ENCODE measurements around the gene ZFHX3.

DNA sequence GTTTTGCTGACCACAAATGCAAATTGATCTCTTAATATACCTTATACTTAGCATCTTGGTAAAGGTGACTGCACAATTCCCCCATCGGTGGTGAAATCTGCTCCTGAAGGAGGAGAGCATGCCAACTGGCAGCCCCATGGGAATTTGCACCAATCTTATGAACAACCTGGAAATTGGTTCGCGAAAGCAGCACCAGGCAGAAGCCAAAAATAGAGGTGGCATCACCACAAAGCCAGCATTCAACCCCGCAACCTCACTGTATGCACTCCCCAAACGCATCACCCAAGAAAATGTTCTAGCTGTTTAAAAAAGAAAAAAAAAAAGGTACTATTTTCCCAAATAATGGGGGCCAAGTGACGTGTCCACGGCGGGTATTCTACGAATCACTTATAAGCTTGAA is 213.4 kb downstream of the ZFHX3 start:
- TF ChIP-seq POLR2AphosphoS5 (IDR thresholded peaks at IDR 0.05; ENCODE audit: low read depth, low read length), result no peak
- TF ChIP-seq, protein P1, sequence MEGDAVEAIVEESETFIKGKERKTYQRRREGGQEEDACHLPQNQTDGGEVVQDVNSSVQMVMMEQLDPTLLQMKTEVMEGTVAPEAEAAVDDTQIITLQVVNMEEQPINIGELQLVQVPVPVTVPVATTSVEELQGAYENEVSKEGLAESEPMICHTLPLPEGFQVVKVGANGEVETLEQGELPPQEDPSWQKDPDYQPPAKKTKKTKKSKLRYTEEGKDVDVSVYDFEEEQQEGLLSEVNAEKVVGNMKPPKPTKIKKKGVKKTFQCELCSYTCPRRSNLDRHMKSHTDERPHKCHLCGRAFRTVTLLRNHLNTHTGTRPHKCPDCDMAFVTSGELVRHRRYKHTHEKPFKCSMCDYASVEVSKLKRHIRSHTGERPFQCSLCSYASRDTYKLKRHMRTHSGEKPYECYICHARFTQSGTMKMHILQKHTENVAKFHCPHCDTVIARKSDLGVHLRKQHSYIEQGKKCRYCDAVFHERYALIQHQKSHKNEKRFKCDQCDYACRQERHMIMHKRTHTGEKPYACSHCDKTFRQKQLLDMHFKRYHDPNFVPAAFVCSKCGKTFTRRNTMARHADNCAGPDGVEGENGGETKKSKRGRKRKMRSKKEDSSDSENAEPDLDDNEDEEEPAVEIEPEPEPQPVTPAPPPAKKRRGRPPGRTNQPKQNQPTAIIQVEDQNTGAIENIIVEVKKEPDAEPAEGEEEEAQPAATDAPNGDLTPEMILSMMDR (IDR thresholded peaks at IDR 0.05; ENCODE audit: control extremely low read depth in 1 of 3, insufficient read depth in 1 of 3, low read depth in 1 of 3, low read length in 3 of 3), result no peak
- TF ChIP-seq RAD21 (IDR thresholded peaks at IDR 0.05 in 1 of 2, conservative IDR thresholded peaks at IDR 0.05 in 1 of 2; ENCODE audit: low read depth in 2 of 2, low read length in 2 of 2), result no peak
- no peak for TF ChIP-seq SP1 (IDR thresholded peaks at IDR 0.05; ENCODE audit: low read depth, low read length)
- TF ChIP-seq GABPA (IDR thresholded peaks at IDR 0.05; ENCODE audit: borderline replicate concordance, insufficient read depth, low read length), result no peak
- TF ChIP-seq CHD2 (IDR thresholded peaks at IDR 0.05; ENCODE audit: low read length), result no peak
- TF ChIP-seq, protein P2, sequence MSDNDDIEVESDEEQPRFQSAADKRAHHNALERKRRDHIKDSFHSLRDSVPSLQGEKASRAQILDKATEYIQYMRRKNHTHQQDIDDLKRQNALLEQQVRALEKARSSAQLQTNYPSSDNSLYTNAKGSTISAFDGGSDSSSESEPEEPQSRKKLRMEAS (IDR thresholded peaks at IDR 0.05), result no peak
- TF ChIP-seq JUND (IDR thresholded peaks at IDR 0.05; ENCODE audit: low read length), result no peak
- TF ChIP-seq POLR2A (IDR thresholded peaks at IDR 0.05; ENCODE audit: control extremely low read depth in 1 of 2, low read depth in 2 of 2, low read length in 2 of 2), result no peak
- TF ChIP-seq HDAC6 (IDR thresholded peaks at IDR 0.05; ENCODE audit: low read depth, low read length), result no peak
- no peak for TF ChIP-seq CREB1 (IDR thresholded peaks at IDR 0.05)
- TF ChIP-seq YY1 (IDR thresholded peaks at IDR 0.05; ENCODE audit: low read depth, low read length), result no peak
